Cardiac muscle cell (in vitro differentiated cells and primary cell): Measurements from ENCODE around the gene CPAMD8. TPM values are rescaled to one million over a fixed set of nuclear protein-coding genes. Genes with fewer than 3 reads are reported as not detected.
A peak's percentile ranks its signal among the peaks of the same experiment; 100 is the strongest.

Experiments used
- DNase-seq, 2 donors: peaks; one replicate each; pipeline versions ENCODE4 v3.0.0 to v3.0.0-alpha.2; 2010 to 2017; ENCODE audit warnings: low read depth in 1 of 2, low spot score in 1 of 2
- H3K27ac ChIP-seq: fragments of 200-600 bp; sonication (generic); 2 replicates; pipeline ENCODE4 v1.5.1; 2016
- H3K27me3 ChIP-seq: fragments of 200-600 bp; sonication (generic); 2 replicates; pipeline ENCODE4 v1.6.0; 2016; ENCODE audit warnings: control low read depth
- H3K36me3 ChIP-seq: fragments of 200-600 bp; sonication (generic); 2 replicates; pipeline ENCODE4 v1.5.1; 2016; ENCODE audit warnings: control low read depth
- H3K4me1 ChIP-seq: fragments of 200-600 bp; sonication (generic); 2 replicates; pipeline ENCODE4 v1.8.1; 2017; ENCODE audit warnings: low read depth, mild to moderate bottlenecking, mixed run types
- H3K4me3 ChIP-seq: fragments of 200-600 bp; sonication (generic); 2 replicates; pipeline ENCODE4 v1.5.1; 2016; ENCODE audit warnings: mild to moderate bottlenecking
- H3K9me3 ChIP-seq: fragments of 200-600 bp; sonication (generic); 2 replicates; pipeline ENCODE4 v1.5.1; 2017; ENCODE audit warnings: low read depth, mild to moderate bottlenecking, control low read depth
- polyA plus RNA-seq: library from polyadenylated mRNA; unstranded; fragments of >200 nt; fragmentation: Nextera tagmentation; extraction: Ambion mirVana; gene quantifications from 2 replicates; pipeline ENCODE4 v1.2.1, GENCODE V29; 2016
- total RNA-seq: library from RNA; depleted of rRNA; stranded (reverse); fragments of >200 nt; gene quantifications from 2 replicates; pipeline ENCODE4 v1.2.3, GENCODE V29; 2016
- TF ChIP-seq, protein P1 (sequence below): IDR thresholded peaks from 2 replicates; pipeline ENCODE4 v1.5.1; 2012; ENCODE audit warnings: low read depth, mild to moderate bottlenecking, low read length

CPAMD8 gene
- total and polyA plus RNA-seq, 2 experiments from 2014 or later: 18.1 to 53.4 TPM

DNA sequence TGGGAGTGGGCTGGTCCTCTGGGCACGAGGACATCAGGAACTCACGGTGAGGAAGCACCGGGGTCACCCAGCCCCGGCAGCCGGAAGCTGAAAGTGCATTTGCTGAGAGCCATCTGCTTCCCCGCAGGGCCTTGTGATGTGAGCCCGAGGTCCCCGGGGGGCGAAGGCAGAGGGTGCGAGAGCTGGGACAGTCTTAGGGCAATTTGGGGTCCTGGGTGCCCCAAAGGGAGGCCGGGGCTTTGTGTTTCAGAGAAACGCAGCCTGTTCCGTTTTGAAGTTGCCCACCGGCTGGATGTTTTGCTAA, 133.0 kb downstream of the CPAMD8 start:
- Histone ChIP-seq H3K4me3 (no peak overlapping the region), H3K9me3 (no peaks in the 10 kb centered on the region), H3K4me1 (peaks cover 26% of the 10 kb centered on the region), H3K27ac (no peak overlapping the region), H3K27me3 (no peaks in the 10 kb centered on the region), H3K36me3 (no peaks in the 10 kb centered on the region)
- no peak for DNase-seq
- TF ChIP-seq, protein P1, sequence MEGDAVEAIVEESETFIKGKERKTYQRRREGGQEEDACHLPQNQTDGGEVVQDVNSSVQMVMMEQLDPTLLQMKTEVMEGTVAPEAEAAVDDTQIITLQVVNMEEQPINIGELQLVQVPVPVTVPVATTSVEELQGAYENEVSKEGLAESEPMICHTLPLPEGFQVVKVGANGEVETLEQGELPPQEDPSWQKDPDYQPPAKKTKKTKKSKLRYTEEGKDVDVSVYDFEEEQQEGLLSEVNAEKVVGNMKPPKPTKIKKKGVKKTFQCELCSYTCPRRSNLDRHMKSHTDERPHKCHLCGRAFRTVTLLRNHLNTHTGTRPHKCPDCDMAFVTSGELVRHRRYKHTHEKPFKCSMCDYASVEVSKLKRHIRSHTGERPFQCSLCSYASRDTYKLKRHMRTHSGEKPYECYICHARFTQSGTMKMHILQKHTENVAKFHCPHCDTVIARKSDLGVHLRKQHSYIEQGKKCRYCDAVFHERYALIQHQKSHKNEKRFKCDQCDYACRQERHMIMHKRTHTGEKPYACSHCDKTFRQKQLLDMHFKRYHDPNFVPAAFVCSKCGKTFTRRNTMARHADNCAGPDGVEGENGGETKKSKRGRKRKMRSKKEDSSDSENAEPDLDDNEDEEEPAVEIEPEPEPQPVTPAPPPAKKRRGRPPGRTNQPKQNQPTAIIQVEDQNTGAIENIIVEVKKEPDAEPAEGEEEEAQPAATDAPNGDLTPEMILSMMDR: no peak

DNA sequence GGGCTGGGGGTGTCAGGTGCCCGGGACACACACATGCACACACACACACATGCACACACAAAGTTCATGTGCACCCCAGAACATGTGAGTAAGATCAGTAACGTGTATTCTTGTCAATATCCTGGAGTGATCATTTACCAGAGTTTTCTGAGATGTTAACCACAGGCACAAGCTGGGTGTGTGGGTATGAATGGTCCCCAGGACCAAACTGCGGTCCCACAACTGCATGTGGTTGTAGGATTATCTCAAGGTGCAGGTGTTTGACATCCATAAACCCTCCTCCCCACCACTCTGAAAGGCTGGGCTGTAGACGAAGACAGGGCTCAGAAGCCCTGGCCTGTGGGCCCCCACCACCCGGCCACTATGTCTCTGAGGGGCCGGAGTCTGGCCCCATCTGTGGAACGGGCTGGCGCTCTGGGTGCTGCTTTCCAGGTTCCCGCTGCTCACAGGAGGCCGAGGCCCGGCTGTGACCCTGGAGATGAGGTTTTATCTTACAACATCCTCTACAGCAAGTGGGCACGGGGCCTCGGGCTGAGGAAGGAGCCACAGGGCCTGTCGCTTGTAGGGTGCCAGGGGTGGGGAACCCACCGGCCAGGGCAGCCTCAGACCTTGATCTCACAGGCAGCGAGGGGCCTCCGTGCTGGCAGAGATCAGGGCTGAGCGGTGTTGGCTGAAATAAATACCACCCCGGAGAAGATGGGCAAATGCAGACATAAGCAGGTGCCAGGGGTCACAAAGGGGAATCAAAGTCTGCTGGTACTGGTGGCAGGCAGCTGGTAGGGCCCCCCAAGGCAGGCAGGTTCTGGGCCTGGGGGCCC, 133.5 kb downstream of the CPAMD8 start:
- Histone ChIP-seq H3K4me1 (peaks cover 29% of the 10 kb centered on the region), H3K27me3 (no peaks in the 10 kb centered on the region), H3K36me3 (no peaks in the 10 kb centered on the region), H3K27ac (no peak overlapping the region), H3K9me3 (no peaks in the 10 kb centered on the region), H3K4me3 (no peak overlapping the region)
- no peak for DNase-seq
- TF ChIP-seq, protein P1: no peak

GRCh38 chr19:16892436-16892835, 134.2 kb downstream of the CPAMD8 start:
- no peaks in the 10 kb centered on the region for H3K9me3 ChIP-seq
- peaks cover 29% of the 10 kb centered on the region for H3K4me1 ChIP-seq
- H3K27me3 ChIP-seq: no peaks in the 10 kb centered on the region
- H3K27ac ChIP-seq: no peak overlapping the region
- no peak for DNase-seq
- no peak overlapping the region for H3K4me3 ChIP-seq
- no peaks in the 10 kb centered on the region for H3K36me3 ChIP-seq
- TF ChIP-seq, protein P1: no peak

- no peak overlapping the region for H3K4me3 ChIP-seq
- no peaks in the 10 kb centered on the region for H3K36me3 ChIP-seq
- H3K4me1 ChIP-seq: peaks cover 31% of the 10 kb centered on the region
- no peaks in the 10 kb centered on the region for H3K9me3 ChIP-seq
- no peak overlapping the region for H3K27ac ChIP-seq
- TF ChIP-seq, protein P1: no peak
- no peak for DNase-seq
- no peaks in the 10 kb centered on the region for H3K27me3 ChIP-seq
Measured at GRCh38 chr19:16891696-16892382, 134.8 kb downstream of the CPAMD8 start.

DNA sequence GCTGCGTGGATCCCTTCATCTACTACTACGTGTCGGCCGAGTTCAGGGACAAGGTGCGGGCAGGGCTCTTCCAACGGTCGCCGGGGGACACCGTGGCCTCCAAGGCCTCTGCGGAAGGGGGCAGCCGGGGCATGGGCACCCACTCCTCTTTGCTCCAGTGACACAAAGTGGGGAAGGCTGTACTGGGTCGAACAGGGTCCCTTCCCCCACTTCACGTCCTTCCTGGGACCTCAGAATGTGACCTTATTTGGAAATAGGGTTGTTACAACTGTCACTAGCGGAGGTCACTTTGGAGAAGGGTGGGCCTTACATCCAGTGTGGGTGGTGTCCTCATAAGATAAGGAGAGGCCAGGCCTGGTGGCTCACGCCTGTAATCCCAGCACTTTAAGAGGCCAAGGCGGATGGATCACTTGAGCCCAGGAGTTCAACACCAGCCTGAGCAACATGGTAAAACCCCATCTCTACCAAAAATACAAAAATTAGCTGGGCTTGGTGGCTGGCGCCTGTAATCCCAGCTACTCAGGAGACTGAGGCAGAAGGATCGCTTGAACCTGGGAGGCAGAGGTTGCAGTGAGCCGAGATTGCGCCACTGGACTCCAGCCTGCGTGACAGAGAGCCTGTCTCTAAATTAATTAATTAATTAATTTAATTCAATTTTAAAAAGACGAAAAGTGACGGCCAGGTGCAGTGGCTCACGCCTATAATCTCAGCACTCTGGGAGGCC, 136.0 kb downstream of the CPAMD8 start:
- TF ChIP-seq, protein P1: no peak
- Histone ChIP-seq H3K36me3 (no peaks in the 10 kb centered on the region), H3K27me3 (no peaks in the 10 kb centered on the region), H3K4me3 (no peak overlapping the region), H3K9me3 (no peaks in the 10 kb centered on the region), H3K4me1 (peaks cover 31% of the 10 kb centered on the region), H3K27ac (peak overlapping the region; percentile 95)
- DNase-seq: peak in 1 of 2 donors; percentile 66
